ENCODE data around the gene SIM1. TPM values are rescaled to one million over a fixed set of nuclear protein-coding genes. Genes with fewer than 3 reads are reported as not detected.

SIM1 gene
- total RNA-seq, 2 experiments from 2014 or later = not detected

DNA sequence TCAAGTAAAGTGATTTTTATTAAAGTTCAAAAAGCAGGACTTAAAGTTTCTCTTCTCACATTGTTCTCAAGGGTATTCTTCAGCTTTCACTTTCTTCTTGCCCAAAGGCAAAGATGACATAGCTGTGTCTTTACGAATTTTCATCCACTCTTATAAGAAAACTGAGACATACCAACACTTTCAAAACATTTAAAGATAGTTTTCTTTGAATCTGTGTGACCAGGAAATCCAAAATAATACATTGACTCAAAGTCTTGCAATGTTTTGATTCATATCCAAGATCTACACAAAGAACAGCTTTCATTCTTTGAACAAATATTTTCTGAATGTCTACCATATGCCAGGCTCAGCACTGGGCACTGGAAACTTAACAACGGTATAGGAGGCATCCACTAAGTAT is 117.9 kb downstream of the SIM1 start:
- Histone ChIP-seq H3K27me3 (ENCODE audit: control insufficient read depth in 1 of 2, insufficient read depth in 2 of 2, low read length in 2 of 2) (no peaks in the 10 kb centered on the region), H3K4me3 (ENCODE audit: low read length) (no peak overlapping the region), H3K9me3 (ENCODE audit: control insufficient read depth in 1 of 2, insufficient read depth in 1 of 2, low read length in 2 of 2) (no peaks in the 10 kb centered on the region), H3K36me3 (ENCODE audit: insufficient read depth, low read length) (no peaks in the 10 kb centered on the region), H3K27ac (ENCODE audit: low read depth in 1 of 2, low read length in 2 of 2) (no peak overlapping the region), H3K4me1 (ENCODE audit: insufficient read depth, low read length) (no peaks in the 10 kb centered on the region)
- no peaks in the 10 kb centered on the region for H3K9me3 Mint-ChIP-seq
- DNase-seq (no peak), ATAC-seq (ENCODE audit: poor library complexity) (no peak)
- no peaks in the 10 kb centered on the region for H3K36me3 Mint-ChIP-seq (ENCODE audit: low read depth)
- ChIA-PET CTCF (no interaction called here), POLR2A (no interaction called here)
- H3K27ac Mint-ChIP-seq = no peak overlapping the region
- intact Hi-C loops (cut with DNase I, micrococcal nuclease) = no loop called here
- H3K27me3 Mint-ChIP-seq = no peaks in the 10 kb centered on the region
- H3K4me3 Mint-ChIP-seq = no peak overlapping the region
- TF ChIP-seq, protein P1, sequence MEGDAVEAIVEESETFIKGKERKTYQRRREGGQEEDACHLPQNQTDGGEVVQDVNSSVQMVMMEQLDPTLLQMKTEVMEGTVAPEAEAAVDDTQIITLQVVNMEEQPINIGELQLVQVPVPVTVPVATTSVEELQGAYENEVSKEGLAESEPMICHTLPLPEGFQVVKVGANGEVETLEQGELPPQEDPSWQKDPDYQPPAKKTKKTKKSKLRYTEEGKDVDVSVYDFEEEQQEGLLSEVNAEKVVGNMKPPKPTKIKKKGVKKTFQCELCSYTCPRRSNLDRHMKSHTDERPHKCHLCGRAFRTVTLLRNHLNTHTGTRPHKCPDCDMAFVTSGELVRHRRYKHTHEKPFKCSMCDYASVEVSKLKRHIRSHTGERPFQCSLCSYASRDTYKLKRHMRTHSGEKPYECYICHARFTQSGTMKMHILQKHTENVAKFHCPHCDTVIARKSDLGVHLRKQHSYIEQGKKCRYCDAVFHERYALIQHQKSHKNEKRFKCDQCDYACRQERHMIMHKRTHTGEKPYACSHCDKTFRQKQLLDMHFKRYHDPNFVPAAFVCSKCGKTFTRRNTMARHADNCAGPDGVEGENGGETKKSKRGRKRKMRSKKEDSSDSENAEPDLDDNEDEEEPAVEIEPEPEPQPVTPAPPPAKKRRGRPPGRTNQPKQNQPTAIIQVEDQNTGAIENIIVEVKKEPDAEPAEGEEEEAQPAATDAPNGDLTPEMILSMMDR (IDR thresholded peaks at IDR 0.05) = no peak
- no peaks in the 10 kb centered on the region for H3K4me1 Mint-ChIP-seq (ENCODE audit: low read depth)

DNA sequence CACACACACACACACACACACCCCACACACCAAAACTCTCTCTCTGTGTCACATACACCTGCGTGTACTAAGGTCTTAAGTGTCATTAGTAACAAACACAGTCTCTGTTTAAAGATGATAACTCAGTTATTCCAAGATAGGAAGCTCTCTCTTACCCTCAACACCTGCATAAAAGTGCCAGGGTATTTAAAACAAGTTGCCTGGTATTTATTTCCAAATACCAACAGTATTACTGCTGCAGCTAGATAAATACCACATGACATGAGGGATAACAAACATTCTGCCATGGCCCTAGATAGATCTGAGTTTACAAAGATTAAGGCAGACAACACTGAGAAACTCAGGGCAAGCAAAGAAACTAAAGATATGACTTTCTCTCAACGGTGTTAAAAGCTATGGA is 118.5 kb downstream of the SIM1 start:
- no peak for DNase-seq
- no peaks in the 10 kb centered on the region for H3K27me3 Mint-ChIP-seq
- Histone ChIP-seq H3K27ac (ENCODE audit: low read depth in 1 of 2, low read length in 2 of 2) (no peak overlapping the region), H3K4me1 (ENCODE audit: insufficient read depth, low read length) (no peaks in the 10 kb centered on the region), H3K9me3 (ENCODE audit: control insufficient read depth in 1 of 2, insufficient read depth in 1 of 2, low read length in 2 of 2) (no peaks in the 10 kb centered on the region), H3K36me3 (ENCODE audit: insufficient read depth, low read length) (no peaks in the 10 kb centered on the region), H3K4me3 (ENCODE audit: low read length) (no peak overlapping the region), H3K27me3 (ENCODE audit: control insufficient read depth in 1 of 2, insufficient read depth in 2 of 2, low read length in 2 of 2) (no peaks in the 10 kb centered on the region)
- no peak for ATAC-seq (ENCODE audit: poor library complexity)
- no peak overlapping the region for H3K27ac Mint-ChIP-seq
- H3K9me3 Mint-ChIP-seq = no peaks in the 10 kb centered on the region
- no peak overlapping the region for H3K4me3 Mint-ChIP-seq
- TF ChIP-seq, protein P1 (IDR thresholded peaks at IDR 0.05) = no peak
- ChIA-PET POLR2A (no interaction called here), CTCF (no interaction called here)
- intact Hi-C loops (cut with DNase I, micrococcal nuclease) = no loop called here
- no peaks in the 10 kb centered on the region for H3K4me1 Mint-ChIP-seq (ENCODE audit: low read depth)
- no peaks in the 10 kb centered on the region for H3K36me3 Mint-ChIP-seq (ENCODE audit: low read depth)

DNA sequence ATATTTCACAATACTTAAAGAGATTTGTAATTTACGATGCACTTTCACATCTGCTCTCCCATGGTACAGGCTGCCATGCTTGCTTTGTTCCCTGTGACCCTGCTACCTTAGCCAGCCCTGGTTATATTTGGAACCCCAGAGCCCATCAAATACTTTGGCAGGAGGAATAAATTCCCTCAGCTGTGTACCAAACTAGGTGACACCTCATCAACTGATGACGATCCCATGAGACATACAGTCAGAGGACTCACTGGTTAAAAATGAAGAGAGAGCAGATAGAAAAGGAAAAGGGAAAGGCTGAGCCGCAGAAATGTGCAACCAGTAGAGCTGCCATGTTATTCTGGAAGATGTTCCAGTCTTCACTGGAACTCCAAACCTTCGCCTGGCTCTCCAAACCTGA is 120.0 kb downstream of the SIM1 start:
- no peaks in the 10 kb centered on the region for H3K36me3 ChIP-seq (ENCODE audit: insufficient read depth, low read length)
- no peak overlapping the region for H3K27ac Mint-ChIP-seq
- no peak overlapping the region for H3K4me3 ChIP-seq (ENCODE audit: low read length)
- no peaks in the 10 kb centered on the region for H3K4me1 ChIP-seq (ENCODE audit: insufficient read depth, low read length)
- no peak overlapping the region for H3K27ac ChIP-seq (ENCODE audit: low read depth in 1 of 2, low read length in 2 of 2)
- no peaks in the 10 kb centered on the region for H3K9me3 Mint-ChIP-seq
- TF ChIP-seq, protein P1 (IDR thresholded peaks at IDR 0.05) = no peak
- no peaks in the 10 kb centered on the region for H3K9me3 ChIP-seq (ENCODE audit: control insufficient read depth in 1 of 2, insufficient read depth in 1 of 2, low read length in 2 of 2)
- no peaks in the 10 kb centered on the region for H3K4me1 Mint-ChIP-seq (ENCODE audit: low read depth)
- ATAC-seq (ENCODE audit: poor library complexity) = no peak
- no peaks in the 10 kb centered on the region for H3K27me3 ChIP-seq (ENCODE audit: control insufficient read depth in 1 of 2, insufficient read depth in 2 of 2, low read length in 2 of 2)
- peaks cover 6% of the 10 kb centered on the region for H3K27me3 Mint-ChIP-seq
- ChIA-PET CTCF (interaction anchor here (0.9 kb wide), 1 partner anchor 9 kb away, joined by 3 read pairs; no protein-coding TSS in a partner anchor), POLR2A (no interaction called here)
- no peak overlapping the region for H3K4me3 Mint-ChIP-seq
- no peaks in the 10 kb centered on the region for H3K36me3 Mint-ChIP-seq (ENCODE audit: low read depth)
- no peak for DNase-seq
- intact Hi-C loops (cut with DNase I, micrococcal nuclease) = no loop called here
